Motor neuron (in vitro differentiated cells): ENCODE results near the gene PHGDH. TPM values are rescaled to one million over a fixed set of nuclear protein-coding genes. Genes with fewer than 3 reads are reported as not detected.

ENCODE experiments used
- ATAC-seq, 8 experiments: fragments of 200-7000 bp; cut with Tn5 transposase; replicated peaks in 6 of 8; 2 replicates each; pipeline ENCODE4 v1.8.0; 2021; ENCODE audit warnings: mild to moderate bottlenecking in 8 of 8, moderate library complexity in 8 of 8
- H3K27ac ChIP-seq, 2 donors: fragments of 250-450 bp; sonication (Bioruptor Pico); 2 replicates each; pipeline ENCODE4 v1.9.0; 2021; ENCODE audit warnings: antibody characterized with exemption in 2 of 2, mild to moderate bottlenecking in 2 of 2, moderate library complexity in 1 of 2
- H3K4me1 ChIP-seq, 2 donors: fragments of 250-450 bp; sonication (Bioruptor Pico); replicated peaks in 1 of 2; 2 replicates each; pipeline ENCODE4 v1.6.1; 2021; ENCODE audit warnings: antibody characterized with exemption in 2 of 2, mild to moderate bottlenecking in 2 of 2, moderate library complexity in 1 of 2
- H3K4me3 ChIP-seq, 5 donors: fragments of 250-450 bp; sonication (Bioruptor Pico); 2 replicates each; pipeline ENCODE4 v1.9.0; 2021; ENCODE audit warnings: antibody characterized with exemption in 5 of 5, mild to moderate bottlenecking in 5 of 5, moderate library complexity in 4 of 5
- WGBS, 10 experiments: fragments of 450-650 bp; shearing (Covaris generic); methylation state at CpG; one replicate each; pipeline ENCODE4 v1.0.0; 2022; 5-methylcytosine and 5-hydroxymethylcytosine counted together
- in situ Hi-C, 9 experiments: fragments of 400-800 bp; cut with MboI; loops; one replicate each; pipeline ENCODE4 v1.15.0; 2021; ENCODE audit warnings: low sequenced_read_pairs in 9 of 9, low pct_unique_long_range_greater_than_20kb in 2 of 9; ENCODE audit not compliant: unreplicated experiment in 9 of 9
- total RNA-seq, 8 experiments: library from RNA; unstranded; fragments of 300-600 nt; gene quantifications; 2 replicates each; pipeline versions ENCODE4 v1.2.3 to v1.2.4, GENCODE V29; 2022

The PHGDH gene
- total RNA-seq, 8 experiments from 2014 or later = 39.6 to 288 (median 175) TPM

- ATAC-seq = peak in 2 of 8 experiments; percentile 21 to 51
- in situ Hi-C loops = no loop called here
- WGBS, 10 experiments = 85 to 99% (median 94%) methylated on average over 3 to 6 of the region's 6 CpGs; no CpG with 5 or more reads in 6 of the 10 experiments
- no peaks in the 10 kb centered on the region for H3K4me1 ChIP-seq
- H3K4me3 ChIP-seq = no peak overlapping the region
- H3K27ac ChIP-seq = no peak overlapping the region
Measured at GRCh38 chr1:119739150-119739549, 27.4 kb downstream of the PHGDH start.

GRCh38 chr1:119740261-119740660, 28.5 kb downstream of the PHGDH start:
- no peak for ATAC-seq
- WGBS, 10 experiments = 100% methylated on average over 1 to 2 of the region's 2 CpGs; no CpG with 5 or more reads in 7 of the 10 experiments
- H3K27ac ChIP-seq = no peak overlapping the region

GRCh38 chr1:119740896-119741780, 29.4 kb downstream of the PHGDH start:
- 80 to 100% (median 90%) methylated on average over 1 to 12 of the region's 13 CpGs; no CpG with 5 or more reads in 2 of the 10 experiments for WGBS, 10 experiments
- H3K4me1 ChIP-seq = no peaks in the 10 kb centered on the region
- ATAC-seq = no peak
- H3K4me3 ChIP-seq = no peak overlapping the region
- no peak overlapping the region for H3K27ac ChIP-seq
- in situ Hi-C loops = no loop called here

More at GRCh38 chr1:119740261-119740660, 28.5 kb downstream of the PHGDH start:
- in situ Hi-C loops = no loop called here
- Histone ChIP-seq H3K4me3 (no peak overlapping the region), H3K4me1 (no peaks in the 10 kb centered on the region)

GRCh38 chr1:119742202-119742601, 30.5 kb downstream of the PHGDH start:
- Histone ChIP-seq H3K4me1 (no peaks in the 10 kb centered on the region), H3K27ac (no peak overlapping the region), H3K4me3 (no peak overlapping the region)
- no peak for ATAC-seq
- in situ Hi-C loops = no loop called here
- WGBS, 10 experiments = 60 to 100% (median 91%) methylated on average over 1 to 7 of the region's 7 CpGs; no CpG with 5 or more reads in 3 of the 10 experiments

- ATAC-seq = no peak
- Histone ChIP-seq H3K27ac (no peak overlapping the region), H3K4me3 (no peak overlapping the region), H3K4me1 (no peaks in the 10 kb centered on the region)
- WGBS, 10 experiments = 50 to 100% (median 83%) methylated on average over 1 to 4 of the region's 7 CpGs; no CpG with 5 or more reads in 6 of the 10 experiments
- in situ Hi-C loops = no loop called here
Measured at GRCh38 chr1:119742677-119743076, 30.9 kb downstream of the PHGDH start.

- WGBS, 10 experiments = 0 to 100% (median 81%) methylated on average over 1 to 3 of the region's 3 CpGs; no CpG with 5 or more reads in 4 of the 10 experiments
- no peaks in the 10 kb centered on the region for H3K4me1 ChIP-seq
- no peak overlapping the region for H3K4me3 ChIP-seq
- peak in 3 of 8 experiments; percentile 49 to 63 (median 50) for ATAC-seq
- H3K27ac ChIP-seq = no peak overlapping the region
- in situ Hi-C loops = no loop called here
Measured at GRCh38 chr1:119743308-119743707, 31.6 kb downstream of the PHGDH start.

- peak; percentile 54 to 79 (median 73) for ATAC-seq
- in situ Hi-C loops = no loop called here
- H3K4me3 ChIP-seq = no peak overlapping the region
- no peaks in the 10 kb centered on the region for H3K4me1 ChIP-seq
- no peak overlapping the region for H3K27ac ChIP-seq
- whole genome bisulfite sequencing, 10 experiments = 20 to 75% (median 58%) methylated on average over 2 to 16 of the region's 17 CpGs; no CpG with 5 or more reads in 2 of the 10 experiments
Measured at GRCh38 chr1:119743776-119744597, 32.3 kb downstream of the PHGDH start.

- H3K4me1 ChIP-seq = no peaks in the 10 kb centered on the region
- H3K27ac ChIP-seq = no peak overlapping the region
- no peak overlapping the region for H3K4me3 ChIP-seq
- in situ Hi-C loops = no loop called here
- no peak for ATAC-seq
- 78 to 100% (median 96%) methylated on average over 1 of the region's 1 CpG; no CpG with 5 or more reads in 4 of the 10 experiments for WGBS, 10 experiments
Measured at GRCh38 chr1:119744598-119744942, 32.8 kb downstream of the PHGDH start.

GRCh38 chr1:119745034-119745433, 33.3 kb downstream of the PHGDH start:
- no peak overlapping the region for H3K4me3 ChIP-seq
- H3K4me1 ChIP-seq = no peaks in the 10 kb centered on the region
- in situ Hi-C loops = no loop called here
- ATAC-seq = no peak
- no peak overlapping the region for H3K27ac ChIP-seq
- 89 to 100% (median 100%) methylated on average over 1 of the region's 1 CpG; no CpG with 5 or more reads in 4 of the 10 experiments for WGBS, 10 experiments

- WGBS, 10 experiments = 20 to 100% (median 100%) methylated on average over 1 of the region's 3 CpGs; no CpG with 5 or more reads in 7 of the 10 experiments
- Histone ChIP-seq H3K4me1 (no peaks in the 10 kb centered on the region), H3K27ac (no peak overlapping the region), H3K4me3 (no peak overlapping the region)
- ATAC-seq = no peak
- in situ Hi-C loops = no loop called here
Measured at GRCh38 chr1:119747451-119747850, 35.7 kb downstream of the PHGDH start.

- no peak for ATAC-seq
- no peaks in the 10 kb centered on the region for H3K4me1 ChIP-seq
- WGBS, 10 experiments = 64 to 100% (median 89%) methylated on average over 1 to 4 of the region's 4 CpGs; no CpG with 5 or more reads in 1 of the 10 experiments
- H3K4me3 ChIP-seq = no peak overlapping the region
- no peak overlapping the region for H3K27ac ChIP-seq
- in situ Hi-C loops = no loop called here
Measured at GRCh38 chr1:119748040-119748439, 36.3 kb downstream of the PHGDH start.

- ATAC-seq = no peak
- Histone ChIP-seq H3K4me3 (no peak overlapping the region), H3K27ac (no peak overlapping the region), H3K4me1 (no peaks in the 10 kb centered on the region)
- 0 to 87% (median 62%) methylated on average over 1 to 4 of the region's 4 CpGs for WGBS, 10 experiments
- in situ Hi-C loops = no loop called here
Measured at GRCh38 chr1:119752592-119752991, 40.9 kb downstream of the PHGDH start.

- WGBS, 10 experiments = 5 to 82% (median 60%) methylated on average over 1 to 3 of the region's 3 CpGs
- in situ Hi-C loops = no loop called here
Measured at GRCh38 chr1:119758584-119758983, 46.9 kb downstream of the PHGDH start.

More at GRCh38 chr1:119758584-119758983, 46.9 kb downstream of the PHGDH start:
- H3K27ac ChIP-seq = no peak overlapping the region
- no peak for ATAC-seq
- no peak overlapping the region for H3K4me3 ChIP-seq
- H3K4me1 ChIP-seq = no peaks in the 10 kb centered on the region
